ENCODE measurements around the gene PRX.

The PRX gene

GRCh38 chr19:40348125-40348913 is 64.9 kb downstream of the PRX start, which contains the start of the genes C19orf47 and PLD3:
C19orf47 (minus strand) TSS chr19:40348397; CDS start chr19:40341857, 6,540 bp downstream.
PLD3 (plus strand) TSS chr19:40348695; CDS start chr19:40366484, 17,789 bp downstream.
- peaks cover 14% of the 10 kb centered on the region for H3K79me2 ChIP-seq (ENCODE audit: insufficient read depth, low read length)
- H3K4me2 ChIP-seq (ENCODE audit: low read length) = peak within 1 kb of the TSS; percentile 99
- H3K4me1 ChIP-seq (ENCODE audit: insufficient read depth, low read length, severe bottlenecking) = peaks cover 19% of the 10 kb centered on the region
- H3K27ac ChIP-seq (ENCODE audit: low read depth, low read length, poor library complexity, severe bottlenecking) = peak within 1 kb of the TSS; percentile 49
- H2AFZ ChIP-seq (ENCODE audit: low read length) = no peak within 1 kb of the TSS
- H3K36me3 ChIP-seq (ENCODE audit: insufficient read depth, low read length) = peaks cover 3% of the 10 kb centered on the region; the same call in 1 of the 2 replicates
- no peaks in the 10 kb centered on the region for H3K9me2 ChIP-seq (ENCODE audit: low read depth, low read length)
- H3K9me3 ChIP-seq (ENCODE audit: low read length) = no peaks in the 10 kb centered on the region
- H4K20me1 ChIP-seq (ENCODE audit: insufficient read depth, low read length) = no peaks in the 10 kb centered on the region
- H3K4me3 ChIP-seq (ENCODE audit: low read depth, low read length, poor library complexity, severe bottlenecking) = peak within 1 kb of the TSS; percentile 76
- TF ChIP-seq EZH2 (IDR thresholded peaks at IDR 0.05; ENCODE audit: borderline replicate concordance, low read length) = no peak
- TF ChIP-seq, protein P1, sequence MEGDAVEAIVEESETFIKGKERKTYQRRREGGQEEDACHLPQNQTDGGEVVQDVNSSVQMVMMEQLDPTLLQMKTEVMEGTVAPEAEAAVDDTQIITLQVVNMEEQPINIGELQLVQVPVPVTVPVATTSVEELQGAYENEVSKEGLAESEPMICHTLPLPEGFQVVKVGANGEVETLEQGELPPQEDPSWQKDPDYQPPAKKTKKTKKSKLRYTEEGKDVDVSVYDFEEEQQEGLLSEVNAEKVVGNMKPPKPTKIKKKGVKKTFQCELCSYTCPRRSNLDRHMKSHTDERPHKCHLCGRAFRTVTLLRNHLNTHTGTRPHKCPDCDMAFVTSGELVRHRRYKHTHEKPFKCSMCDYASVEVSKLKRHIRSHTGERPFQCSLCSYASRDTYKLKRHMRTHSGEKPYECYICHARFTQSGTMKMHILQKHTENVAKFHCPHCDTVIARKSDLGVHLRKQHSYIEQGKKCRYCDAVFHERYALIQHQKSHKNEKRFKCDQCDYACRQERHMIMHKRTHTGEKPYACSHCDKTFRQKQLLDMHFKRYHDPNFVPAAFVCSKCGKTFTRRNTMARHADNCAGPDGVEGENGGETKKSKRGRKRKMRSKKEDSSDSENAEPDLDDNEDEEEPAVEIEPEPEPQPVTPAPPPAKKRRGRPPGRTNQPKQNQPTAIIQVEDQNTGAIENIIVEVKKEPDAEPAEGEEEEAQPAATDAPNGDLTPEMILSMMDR (IDR thresholded peaks at IDR 0.05; ENCODE audit: low read length) = no peak
- H3K9ac ChIP-seq (ENCODE audit: low read length) = peak within 1 kb of the TSS; percentile 89
- no peaks in the 10 kb centered on the region for H3K27me3 ChIP-seq (ENCODE audit: insufficient read depth, low read length)
- H3F3A ChIP-seq (ENCODE audit: insufficient read depth, low read length) = no peaks in the 10 kb centered on the region

DNA sequence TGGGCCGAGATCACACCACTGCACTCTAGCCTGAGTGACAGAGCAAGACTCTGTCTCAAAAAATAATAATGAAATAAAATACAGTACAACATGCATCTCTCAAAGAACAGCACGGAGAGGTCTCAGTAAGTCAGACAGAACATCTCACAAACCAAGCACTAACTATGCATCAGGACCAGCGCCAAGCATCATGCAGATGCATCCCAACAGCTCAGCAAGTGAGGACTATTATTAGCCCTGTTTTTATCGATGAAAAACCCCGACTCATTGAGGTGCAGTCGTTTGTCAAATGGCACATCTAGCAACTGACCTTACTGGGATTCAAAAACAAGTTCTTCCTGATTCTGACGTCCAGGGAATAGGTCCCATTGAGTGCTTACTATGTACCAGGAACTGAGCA is 68.8 kb downstream of the PRX start:
- H3K4me3 ChIP-seq (ENCODE audit: low read depth, low read length, poor library complexity, severe bottlenecking) = no peak overlapping the region
- no peak overlapping the region for H2AFZ ChIP-seq (ENCODE audit: low read length)
- H3K4me2 ChIP-seq (ENCODE audit: low read length) = no peak overlapping the region
- H3K27ac ChIP-seq (ENCODE audit: low read depth, low read length, poor library complexity, severe bottlenecking) = no peak overlapping the region
- no peaks in the 10 kb centered on the region for H3K9me3 ChIP-seq (ENCODE audit: low read length)
- H3K4me1 ChIP-seq (ENCODE audit: insufficient read depth, low read length, severe bottlenecking) = peaks cover 18% of the 10 kb centered on the region
- H3K27me3 ChIP-seq (ENCODE audit: insufficient read depth, low read length) = no peaks in the 10 kb centered on the region
- H4K20me1 ChIP-seq (ENCODE audit: insufficient read depth, low read length) = no peaks in the 10 kb centered on the region
- H3K9me2 ChIP-seq (ENCODE audit: low read depth, low read length) = no peaks in the 10 kb centered on the region
- H3F3A ChIP-seq (ENCODE audit: insufficient read depth, low read length) = no peaks in the 10 kb centered on the region
- no peak overlapping the region for H3K9ac ChIP-seq (ENCODE audit: low read length)
- peaks cover 10% of the 10 kb centered on the region; the same call in 1 of the 2 replicates for H3K36me3 ChIP-seq (ENCODE audit: insufficient read depth, low read length)
- peaks cover 14% of the 10 kb centered on the region for H3K79me2 ChIP-seq (ENCODE audit: insufficient read depth, low read length)
- TF ChIP-seq, protein P1 (IDR thresholded peaks at IDR 0.05; ENCODE audit: low read length) = no peak
- no peak for TF ChIP-seq EZH2 (IDR thresholded peaks at IDR 0.05; ENCODE audit: borderline replicate concordance, low read length)

All from OCI-LY1 (cell line).